EH (cell line): ENCODE data around the gene LUC7L.
A peak's percentile ranks its signal among the peaks of the same experiment; 100 is the strongest.
"Not testable (repeated sequence)": the region's sequence is repeated elsewhere in the genome, so short reads cannot be mapped to it uniquely, and the experiment has no call there.

Source experiments
- DNase-seq: peaks from one replicate; pipeline ENCODE4 v3.0.0-alpha.2; 2015; ENCODE audit warnings: low read depth

LUC7L gene

DNA sequence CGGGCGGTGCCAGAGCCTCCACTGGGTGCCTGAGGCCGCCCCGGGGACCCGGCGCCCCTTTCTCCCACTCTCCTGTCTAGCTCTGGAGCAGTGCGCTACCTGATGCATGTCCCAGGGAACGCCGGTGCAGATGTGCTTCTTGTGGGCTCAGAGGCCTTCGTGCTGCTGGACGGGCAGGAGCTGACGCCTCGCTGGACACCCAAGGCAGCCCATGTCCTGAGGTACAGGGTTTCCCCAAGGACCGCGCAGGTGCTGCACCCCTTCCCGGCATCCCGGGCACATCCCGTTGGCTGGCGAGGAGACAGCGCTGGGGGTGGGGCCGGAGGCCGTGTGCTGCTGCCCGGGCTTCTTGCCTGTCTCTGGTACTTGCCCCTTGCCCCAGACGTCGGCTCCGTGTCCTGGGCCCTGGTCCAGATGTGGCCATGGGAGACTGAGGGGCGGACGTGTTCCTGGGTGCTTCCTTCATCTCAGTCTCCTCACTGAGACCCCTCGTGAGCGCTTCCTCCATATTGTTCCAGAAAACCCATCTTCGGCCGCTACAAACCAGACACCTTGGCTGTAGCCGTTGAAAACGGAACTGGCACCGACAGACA lies 34.0 kb upstream of the LUC7L start:
- no peak for DNase-seq

DNA sequence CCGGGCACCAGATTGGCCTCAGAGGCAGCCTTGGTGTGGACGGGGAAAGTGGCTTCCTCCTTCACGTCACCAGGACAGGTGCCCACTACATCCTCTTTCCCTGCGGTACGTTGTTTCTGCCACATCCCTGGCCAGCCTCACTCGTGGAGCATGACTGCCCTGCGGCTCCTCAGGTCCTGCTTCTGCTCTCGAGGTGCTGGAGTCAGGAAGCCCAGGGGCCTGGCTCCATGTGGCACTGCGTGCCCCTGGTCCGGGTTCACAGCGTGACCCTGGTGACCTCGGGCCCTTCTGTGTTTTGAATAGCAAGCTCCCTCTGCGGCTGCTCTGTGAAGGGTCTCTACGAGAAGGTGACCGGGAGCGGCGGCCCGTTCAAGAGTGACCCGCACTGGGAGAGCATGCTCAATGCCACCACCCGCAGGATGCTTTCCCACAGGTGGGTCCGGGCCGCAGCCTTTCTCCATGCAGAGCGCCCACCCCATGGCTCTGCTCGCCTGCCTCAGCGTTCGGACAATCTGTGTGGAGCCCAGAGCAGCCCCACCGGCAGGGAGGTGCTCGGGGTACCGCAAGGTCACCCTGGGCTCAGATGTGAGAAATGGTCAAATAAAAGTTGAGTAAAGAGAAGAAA lies 33.0 kb upstream of the LUC7L start:
- no peak for DNase-seq

DNA sequence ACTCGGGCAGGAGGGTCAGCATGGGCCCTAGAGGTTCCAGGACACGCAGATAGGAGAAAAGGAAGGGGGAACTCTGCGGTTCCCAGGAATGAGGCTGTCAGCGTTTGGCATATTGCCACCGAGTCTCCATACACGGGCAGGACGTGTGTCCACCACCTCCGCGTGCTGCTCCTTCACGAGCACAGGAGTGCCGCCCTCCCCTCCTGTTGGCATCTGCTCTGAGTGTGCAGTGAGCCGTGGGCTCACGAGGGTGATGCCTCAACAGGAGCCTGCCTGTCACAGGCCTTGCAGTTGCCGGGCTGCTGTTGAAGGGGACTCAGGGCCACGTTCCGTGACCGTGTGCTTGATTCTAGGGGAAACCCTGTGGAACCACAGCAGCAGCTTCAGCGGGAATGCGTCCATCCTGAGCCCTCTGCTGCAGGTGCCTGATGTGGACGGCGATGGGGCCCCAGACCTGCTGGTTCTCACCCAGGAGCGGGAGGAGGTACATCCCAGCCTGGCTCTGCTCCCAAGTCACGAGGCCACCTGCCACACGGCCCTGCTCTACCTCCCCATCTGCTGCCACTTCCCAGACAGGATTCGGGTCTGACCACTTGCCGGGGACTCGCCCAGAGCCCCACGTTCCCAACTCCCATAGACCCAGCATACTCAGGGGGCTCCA lies 31.9 kb upstream of the LUC7L start:
- DNase-seq = no peak

DNA sequence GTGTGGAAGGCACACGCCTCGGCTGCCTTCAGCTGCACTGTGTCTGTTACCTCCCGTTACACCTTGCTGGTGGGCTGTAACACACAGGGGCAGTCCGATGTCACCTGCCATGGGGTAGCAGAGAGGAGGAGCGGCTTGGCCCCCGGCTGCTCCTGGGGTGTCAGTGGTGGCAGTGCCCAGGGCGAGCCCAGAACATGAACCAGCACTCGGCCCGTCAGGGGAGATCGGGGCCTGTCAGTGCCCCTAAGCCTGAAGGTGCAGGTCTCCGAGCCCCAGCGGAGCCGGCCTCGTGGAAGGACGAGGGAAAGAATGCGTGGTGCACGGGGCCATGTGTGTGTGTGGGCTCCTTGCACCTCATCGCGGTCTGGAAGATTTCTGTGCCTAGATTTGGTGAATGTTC lies 31.1 kb upstream of the LUC7L start:
- DNase-seq = no peak

DNA sequence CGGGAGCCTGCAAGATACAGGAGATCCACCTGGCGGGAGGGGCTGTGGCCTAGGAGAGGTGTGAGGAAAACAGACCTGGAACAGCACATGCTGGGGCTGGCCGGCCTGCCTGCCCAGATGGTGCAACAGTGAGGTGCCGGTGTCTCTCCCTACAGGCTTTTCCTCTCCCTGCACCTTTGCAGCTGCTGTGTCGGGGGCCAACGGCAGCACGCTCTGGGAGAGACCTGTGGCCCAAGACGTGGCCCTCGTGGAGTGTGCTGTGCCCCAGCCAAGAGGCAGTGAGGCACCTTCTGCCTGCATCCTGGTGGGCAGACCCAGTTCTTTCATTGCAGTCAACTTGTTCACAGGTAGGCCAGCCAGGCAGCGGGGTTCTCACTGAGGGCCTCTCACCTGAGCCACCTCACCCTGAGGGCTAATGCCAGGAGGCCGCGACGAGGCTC lies 30.6 kb upstream of the LUC7L start:
- no peak for DNase-seq

DNA sequence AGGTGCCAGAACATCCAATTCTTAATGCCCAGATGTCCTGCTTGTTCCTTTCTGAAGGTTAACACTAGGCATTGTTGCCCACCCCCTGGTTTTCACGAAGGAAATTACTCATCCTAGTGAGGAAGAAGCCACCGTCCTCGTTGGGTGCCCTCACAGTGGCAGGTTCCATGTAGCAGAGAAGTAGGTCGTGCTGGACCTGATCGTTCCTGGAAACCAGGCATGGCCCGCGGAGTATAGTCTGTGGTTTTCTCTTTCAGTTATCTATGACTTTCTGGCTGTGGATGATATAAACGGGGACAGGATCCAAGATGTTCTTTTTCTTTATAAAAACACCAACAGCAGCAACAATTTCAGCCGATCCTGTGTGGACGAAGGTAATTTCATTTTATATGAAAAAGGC lies 30.0 kb upstream of the LUC7L start:
- DNase-seq = no peak

DNA sequence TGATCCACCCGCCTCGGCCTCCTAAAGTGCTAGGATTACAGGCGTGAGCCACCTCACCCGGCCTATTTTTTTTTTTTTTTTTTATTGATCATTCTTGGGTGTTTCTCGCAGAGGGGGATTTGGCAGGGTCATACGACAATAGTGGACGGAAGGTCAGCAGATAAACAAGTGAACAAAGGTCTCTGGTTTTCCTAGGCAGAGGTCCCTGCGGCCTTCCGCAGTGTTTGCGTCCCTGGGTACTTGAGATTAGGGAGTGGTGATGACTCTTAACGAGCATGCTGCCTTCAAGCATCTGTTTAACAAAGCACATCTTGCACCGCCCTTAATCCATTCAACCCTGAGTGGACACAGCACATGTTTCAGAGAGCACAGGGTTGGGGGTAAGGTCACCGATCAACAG lies 28.8 kb upstream of the LUC7L start:
- DNase-seq = not testable (repeated sequence)

DNA sequence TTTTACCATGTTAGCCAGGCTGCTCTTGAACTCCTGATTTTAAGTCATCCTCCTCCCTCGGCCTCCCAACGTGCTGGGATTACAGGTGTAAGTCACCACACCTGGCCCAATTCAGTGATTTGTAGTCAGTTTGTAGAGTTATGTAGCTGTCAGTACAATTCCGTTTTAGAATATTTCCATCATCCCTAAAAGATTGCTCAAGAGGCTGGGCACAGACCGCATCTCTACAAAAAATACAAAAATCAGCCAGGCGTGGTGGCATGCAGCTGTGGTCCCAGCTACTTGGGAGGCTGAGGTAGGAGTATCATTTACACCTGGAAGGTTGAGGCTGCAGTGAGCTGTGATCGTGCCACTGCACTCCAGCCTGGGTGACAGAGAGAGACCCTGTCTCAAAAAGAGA lies 25.9 kb upstream of the LUC7L start:
- no peak for DNase-seq

DNA sequence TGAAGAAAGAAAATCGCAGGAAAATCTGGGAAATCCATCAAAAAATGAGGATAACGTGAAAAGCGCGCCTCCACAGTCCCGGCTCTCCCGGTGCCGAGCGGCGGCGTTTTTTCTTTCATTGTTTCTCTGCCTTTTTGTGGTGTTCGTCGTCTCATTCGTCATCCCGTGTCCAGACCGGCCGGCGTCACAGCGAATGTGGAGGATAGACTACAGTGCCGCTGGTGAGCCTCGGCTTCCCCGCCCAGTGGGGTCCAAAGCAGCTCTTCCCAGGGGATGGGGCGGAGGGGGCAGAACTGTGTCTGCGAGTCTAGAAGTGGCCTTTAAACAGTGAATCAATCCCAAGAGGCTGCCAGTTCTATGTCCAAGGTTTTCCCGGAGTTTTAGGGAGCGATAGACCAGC lies 25.2 kb upstream of the LUC7L start:
- DNase-seq = no peak

DNA sequence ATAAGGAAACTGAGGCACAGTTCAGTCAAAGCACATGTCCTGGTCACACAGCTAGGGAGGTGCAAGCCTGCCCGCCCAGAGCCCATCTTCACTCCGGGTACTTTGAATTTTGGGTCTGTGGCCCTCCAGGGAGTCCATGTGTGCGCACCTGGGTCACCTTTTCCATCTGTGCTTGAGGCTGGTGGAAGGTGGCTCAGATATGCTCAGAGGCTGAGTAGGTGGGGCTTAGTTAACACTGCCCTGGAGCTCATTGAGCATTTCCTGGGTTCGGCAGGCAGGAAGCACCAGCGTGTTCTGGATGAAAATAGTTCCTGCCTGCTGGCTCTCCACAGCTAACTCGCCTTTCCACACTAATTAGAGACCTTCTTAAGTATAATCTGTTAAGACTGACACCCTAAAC lies 24.6 kb upstream of the LUC7L start:
- no peak for DNase-seq

DNA sequence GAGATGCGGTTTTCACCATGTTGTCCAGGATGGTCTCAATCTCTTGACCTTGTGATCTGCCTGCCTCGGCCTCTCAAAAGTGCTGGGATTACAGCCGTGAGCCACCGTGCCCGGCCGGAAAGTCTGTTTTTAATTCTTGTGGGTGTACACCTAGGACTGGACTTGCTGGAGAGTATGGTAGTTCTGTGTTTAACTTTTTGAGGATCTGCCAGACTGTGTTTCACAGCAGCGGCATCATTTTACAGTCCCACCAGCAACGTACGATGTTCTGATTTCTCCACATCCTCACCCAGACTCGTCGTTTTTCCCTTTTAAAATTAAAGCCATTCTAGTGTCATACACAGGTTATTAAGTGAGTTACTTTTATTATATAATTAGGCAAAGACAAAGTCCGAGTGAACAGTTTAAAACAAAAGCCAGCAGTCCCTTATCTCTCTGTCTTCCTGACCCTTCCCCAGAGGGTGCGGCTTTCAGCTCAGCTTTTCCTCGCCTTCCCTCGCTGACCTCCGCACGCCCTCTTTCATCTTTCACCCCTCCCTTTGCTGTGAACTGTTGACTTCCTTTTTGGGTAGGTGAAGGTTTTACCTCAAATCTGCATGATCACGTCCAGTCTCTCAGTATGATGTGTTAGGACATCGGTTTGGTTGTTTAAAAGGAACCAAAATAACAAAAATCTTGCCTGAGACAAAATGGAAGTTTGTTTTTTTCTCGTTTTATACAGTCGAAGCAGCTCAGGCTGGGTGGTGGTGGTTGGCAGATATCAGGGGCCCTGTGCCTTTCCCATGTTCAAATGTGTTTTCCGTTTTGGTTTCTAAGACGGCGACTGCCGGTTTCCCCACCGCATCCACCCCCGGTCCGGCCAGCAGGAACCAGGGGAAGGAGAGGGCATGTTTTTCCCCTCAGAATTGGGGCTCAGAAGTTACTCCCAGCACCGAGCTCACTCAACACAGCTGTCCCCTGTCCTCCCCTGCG lies 23.4 kb upstream of the LUC7L start:
- no peak for DNase-seq

DNA sequence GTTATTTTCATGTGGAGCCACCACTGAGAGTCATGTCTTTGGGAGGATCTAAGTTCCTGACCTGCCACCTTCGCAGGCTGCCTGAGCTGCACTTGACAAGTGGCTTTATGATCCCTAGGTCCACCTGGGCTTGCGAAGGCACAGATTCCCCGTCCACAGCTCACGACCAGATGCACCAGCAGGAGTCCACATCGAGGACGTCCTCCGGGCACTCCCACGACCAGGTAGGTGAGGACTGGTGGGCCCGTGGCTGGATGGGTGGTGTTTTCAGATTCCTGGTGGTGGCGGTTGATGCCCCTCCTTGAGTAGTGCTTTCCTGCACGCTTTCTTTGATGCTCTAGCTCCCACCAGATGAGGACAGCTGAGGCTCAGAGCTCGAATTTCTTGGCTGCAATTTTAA lies 20.2 kb upstream of the LUC7L start:
- DNase-seq = no peak

DNA sequence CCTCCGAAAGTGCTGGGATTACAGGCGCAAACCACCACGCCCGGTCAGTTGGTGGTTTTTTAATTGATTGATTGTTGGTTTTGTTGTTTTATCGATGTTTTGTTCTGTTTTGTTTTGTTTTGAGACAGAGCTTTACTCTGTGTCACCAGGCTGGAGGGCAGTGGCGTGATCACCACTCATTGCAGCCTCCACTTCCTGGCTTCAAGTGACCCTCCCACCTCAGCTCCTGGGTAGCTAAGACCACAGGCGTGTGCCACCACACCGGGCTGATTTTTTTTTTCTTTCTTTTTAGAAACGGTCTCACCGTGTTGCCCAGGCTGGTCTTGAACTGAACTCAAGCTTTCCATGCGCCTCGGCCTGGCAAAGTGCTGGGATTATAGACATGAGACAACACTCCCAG lies 17.8 kb upstream of the LUC7L start:
- no peak for DNase-seq

DNA sequence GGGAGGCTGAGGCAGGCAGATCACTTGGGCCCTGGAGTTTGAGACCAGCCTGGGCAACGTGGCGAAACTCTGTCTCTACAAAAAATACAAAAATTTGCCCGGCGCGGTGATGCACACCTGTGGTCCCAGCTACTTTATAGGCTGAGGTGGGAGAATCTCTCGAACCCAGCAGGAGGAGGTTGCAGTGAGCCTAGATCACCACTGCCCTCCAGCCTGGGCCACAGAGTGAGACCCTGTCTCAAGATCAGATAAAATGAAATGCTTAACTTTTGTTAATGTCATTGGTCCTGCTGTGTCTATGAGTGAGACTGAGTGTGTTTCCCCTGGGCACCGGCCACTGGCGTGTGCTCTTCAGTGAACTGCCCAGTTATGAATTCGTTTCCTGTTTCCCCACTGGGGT lies 15.9 kb upstream of the LUC7L start:
- no peak for DNase-seq

DNA sequence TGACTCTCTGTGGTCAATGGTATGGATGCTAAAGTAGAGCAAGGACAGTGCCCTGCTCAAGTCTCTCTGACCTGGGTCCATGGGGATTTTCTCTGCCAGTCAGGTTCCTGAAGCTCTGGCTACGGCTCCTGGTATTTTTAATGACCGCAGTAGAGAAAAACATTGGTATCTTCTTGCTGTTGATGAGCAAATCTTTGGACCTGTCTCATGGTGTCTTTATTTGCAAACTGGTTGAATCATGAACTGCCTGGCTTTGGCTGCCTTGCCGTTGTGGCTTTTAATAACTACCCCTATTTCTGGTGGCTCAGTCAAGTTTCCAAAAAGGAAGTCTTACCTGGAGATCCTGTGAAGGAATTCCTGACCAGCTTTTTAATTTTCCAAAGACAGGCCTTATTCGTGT lies 14.1 kb upstream of the LUC7L start:
- DNase-seq = no peak

DNA sequence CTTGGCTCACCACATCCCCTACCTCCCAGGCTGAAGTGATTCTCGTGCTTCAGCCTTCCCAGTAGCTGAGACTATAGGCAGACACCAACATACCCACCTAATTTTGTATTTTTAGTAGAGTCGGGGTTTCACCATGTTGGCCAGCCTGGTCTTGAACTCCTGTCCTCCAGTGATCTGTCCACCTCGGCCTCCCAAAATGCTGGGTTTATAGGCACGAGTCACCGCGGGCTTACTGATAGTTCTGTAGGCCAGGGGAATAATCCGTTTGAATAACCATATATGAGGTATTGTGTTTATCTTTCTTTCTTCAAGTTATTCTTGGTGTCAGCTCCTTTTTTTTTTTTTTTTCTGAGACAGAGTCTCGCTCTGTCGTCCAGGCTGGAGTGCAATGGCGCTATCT lies 13.0 kb upstream of the LUC7L start:
- no peak for DNase-seq

DNA sequence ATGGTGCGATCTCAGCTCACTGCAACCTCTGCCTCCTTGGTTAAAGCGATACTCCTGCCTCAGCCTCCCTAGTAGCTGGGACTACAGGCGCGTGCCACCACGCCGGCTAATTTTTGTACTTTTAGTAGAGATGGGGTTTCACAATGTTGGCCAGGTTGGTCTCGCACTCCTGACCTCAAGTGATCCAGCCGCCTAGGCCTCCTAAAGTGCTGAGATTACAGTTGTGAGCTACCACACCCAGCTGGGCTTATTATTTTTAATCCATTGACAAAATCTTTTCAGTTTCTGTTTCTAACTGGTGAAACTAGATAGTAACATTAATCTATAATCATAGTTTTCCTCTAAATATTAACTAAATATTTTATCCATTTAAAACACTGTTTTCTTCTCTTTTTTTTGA lies 11.3 kb upstream of the LUC7L start:
- DNase-seq = no peak

DNA sequence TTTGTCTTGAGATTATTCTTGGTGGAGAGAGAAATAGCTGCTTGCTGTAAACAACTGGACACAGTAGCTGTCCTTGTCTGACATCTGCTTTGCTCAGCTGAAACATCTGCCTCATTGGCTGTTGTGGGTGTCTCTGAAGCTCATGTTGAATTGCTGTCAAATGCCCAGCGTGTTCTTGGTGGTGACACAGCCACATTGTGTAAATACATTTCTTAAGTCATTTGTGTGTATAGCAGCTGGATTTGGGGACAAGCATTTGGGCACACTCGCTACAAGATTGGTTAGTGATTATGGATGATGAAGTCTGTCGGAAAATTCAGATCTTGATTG lies 10.7 kb upstream of the LUC7L start:
- peak; percentile 2 for DNase-seq

DNA sequence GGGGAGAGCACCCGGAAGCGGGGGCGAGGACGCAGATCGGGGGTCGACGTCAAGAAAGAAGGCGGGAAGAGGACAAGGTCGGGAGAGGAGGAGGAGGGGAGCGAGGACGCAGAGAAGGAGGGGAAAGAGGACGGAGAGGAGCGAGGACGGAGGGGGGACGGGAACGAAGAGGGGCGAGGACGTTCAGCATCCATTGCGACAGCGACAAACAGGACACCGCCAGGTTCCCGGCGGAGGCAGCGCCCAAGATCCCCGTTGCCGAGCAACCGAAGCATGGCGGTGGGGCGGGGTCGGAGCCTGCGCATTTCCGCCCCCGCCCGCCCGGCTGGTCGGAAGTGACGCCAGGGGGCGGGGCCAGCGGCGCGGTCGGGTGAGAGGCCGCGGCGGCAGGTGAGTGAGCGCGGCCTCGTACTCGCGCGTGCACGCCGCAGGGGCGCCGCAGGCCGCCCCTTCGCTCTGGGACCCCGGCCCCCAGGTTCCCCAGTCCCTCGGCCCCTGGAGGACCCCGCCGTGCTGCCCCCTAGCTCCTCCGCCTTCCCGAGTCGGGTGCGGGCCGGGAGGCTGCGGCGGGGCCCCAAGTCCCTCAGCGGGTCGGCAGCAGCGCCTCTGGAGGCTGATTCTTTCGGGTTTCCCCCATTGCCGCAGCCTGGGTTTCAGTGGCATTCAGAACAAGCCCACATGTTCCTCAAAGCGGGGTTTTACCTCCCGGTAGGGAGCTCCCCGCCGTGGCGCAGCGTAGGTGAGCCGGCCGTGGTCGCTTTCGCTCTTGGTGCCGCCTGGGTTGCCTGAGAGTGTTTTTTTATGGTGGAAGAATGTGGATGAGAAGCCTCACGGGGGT lies 5.4 kb upstream of the LUC7L start, which contains the start of gene FAM234A:
Gene FAM234A, plus strand, starts transcription at position 354 of the 838 bp plus-strand sequence. CDS start 19,593 bp downstream, outside the sequence.
- peak; percentile 92 for DNase-seq

DNA sequence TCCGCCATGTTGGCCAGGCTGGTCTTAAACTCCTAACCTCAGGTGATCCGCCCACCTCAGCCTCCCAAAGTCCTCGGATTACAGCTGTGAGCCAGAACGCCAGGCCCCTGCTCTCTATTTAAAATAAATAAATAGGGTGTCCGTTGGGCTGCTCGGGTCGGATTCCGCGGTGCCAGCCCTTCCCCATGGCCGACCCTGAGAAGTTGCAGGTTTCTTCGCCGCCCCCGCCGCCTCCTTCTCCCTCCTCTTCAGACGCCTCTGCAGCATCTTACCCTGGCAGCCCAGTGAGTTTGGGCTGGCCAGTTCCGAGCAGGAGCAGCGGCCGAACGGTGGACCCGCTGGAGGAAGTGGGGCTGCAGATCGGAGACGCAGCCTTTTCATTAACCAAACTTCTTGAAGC lies 1.7 kb upstream of the LUC7L start:
- no peak for DNase-seq

DNA sequence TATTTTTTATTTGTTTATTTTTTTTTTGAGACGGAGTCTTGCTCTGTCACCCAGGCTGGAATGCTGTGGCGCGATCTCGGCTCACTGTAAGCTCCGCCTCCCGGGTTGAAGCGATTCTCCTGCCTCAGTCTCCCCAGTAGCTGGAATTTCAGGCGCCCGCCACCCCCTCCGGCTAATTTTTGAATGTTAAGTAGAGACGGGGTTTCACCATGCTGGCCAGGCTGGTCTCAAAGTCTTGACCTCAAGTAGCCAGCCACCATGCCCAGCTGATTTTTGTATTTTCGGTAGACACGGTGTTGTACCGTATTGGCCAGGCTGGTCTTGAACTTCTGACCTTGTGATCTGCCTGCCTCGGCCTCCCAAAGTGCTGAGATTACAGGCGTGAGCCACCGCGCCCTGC lies 1.1 kb upstream of the LUC7L start:
- DNase-seq = not testable (repeated sequence)
